Measurements from ENCODE around the gene MACROD2. TPM values are rescaled to one million over a fixed set of nuclear protein-coding genes. Genes with fewer than 3 reads are reported as not detected.
A peak's percentile ranks its signal among the peaks of the same experiment; 100 is the strongest.

MACROD2 gene
- total RNA-seq, 3 donors from 2014 or later, result 3.2 to 7.6 (median 6.4) TPM

DNA sequence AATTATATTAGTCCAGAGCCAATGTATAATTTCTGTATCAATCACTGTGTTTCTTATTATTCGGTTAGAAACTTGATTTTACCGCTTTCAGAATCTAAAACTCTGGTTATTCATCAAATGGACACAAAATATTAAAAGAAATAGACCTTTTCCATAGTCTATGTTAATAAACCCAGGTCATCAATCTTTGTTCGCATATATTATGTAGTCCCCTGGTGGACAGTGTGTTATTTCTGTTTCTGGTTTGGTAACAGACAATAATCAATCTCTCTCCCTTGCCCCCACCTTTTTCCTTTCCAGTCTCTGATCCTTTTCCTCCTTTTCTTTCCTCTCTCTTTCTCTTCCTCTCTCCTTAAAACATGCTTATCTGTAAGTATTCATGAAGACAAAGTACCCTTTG is 203.1 kb downstream of the MACROD2 start:
- H3K4me3 ChIP-seq, result no peak overlapping the region
- intact Hi-C loops (cut with DNase I, micrococcal nuclease), result no loop called here
- no peaks in the 10 kb centered on the region for H3K36me3 ChIP-seq (ENCODE audit: low read depth)
- no peaks in the 10 kb centered on the region for H3K9me3 ChIP-seq
- DNase-seq (no peak), ATAC-seq (no peak)
- no peak for TF ChIP-seq CTCF (IDR thresholded peaks at IDR 0.05)
- H3K4me1 ChIP-seq (ENCODE audit: low read depth), result no peaks in the 10 kb centered on the region

DNA sequence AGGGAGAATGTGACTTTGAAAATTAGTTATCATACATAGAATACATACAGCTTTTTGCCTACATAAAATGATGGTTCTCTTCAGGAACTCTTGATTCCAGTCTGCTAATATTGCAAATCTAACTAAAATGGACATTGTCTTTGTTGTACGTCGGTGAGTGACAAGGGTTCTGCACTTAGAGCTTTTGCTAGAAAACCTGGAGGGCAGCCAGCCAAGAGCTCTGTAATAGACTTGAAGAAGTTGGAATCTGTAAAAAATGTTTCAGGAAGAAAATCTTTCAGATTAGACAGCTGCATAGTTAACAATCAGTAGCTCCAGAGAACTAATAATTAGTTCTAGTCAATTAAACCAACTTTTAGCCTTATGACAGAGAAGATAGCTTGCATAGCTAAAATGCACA is 203.8 kb downstream of the MACROD2 start:
- intact Hi-C loops (cut with DNase I, micrococcal nuclease), result no loop called here
- ATAC-seq, result no peak

GRCh38 chr20:14203657-14204056 is 208.3 kb downstream of the MACROD2 start:
- Histone ChIP-seq H3K4me3 (no peak overlapping the region), H3K4me1 (ENCODE audit: low read depth) (no peaks in the 10 kb centered on the region), H3K9me3 (no peaks in the 10 kb centered on the region), H3K36me3 (ENCODE audit: low read depth) (no peaks in the 10 kb centered on the region)
- ATAC-seq, result no peak
- no peak for DNase-seq
- TF ChIP-seq CTCF (IDR thresholded peaks at IDR 0.05), result no peak
- intact Hi-C loops (cut with DNase I, micrococcal nuclease), result no loop called here

More for the DNA sequence above, 203.8 kb downstream of the MACROD2 start:
- DNase-seq, result no peak
- no peaks in the 10 kb centered on the region for H3K9me3 ChIP-seq
- H3K4me1 ChIP-seq (ENCODE audit: low read depth), result no peaks in the 10 kb centered on the region
- no peak overlapping the region for H3K4me3 ChIP-seq
- no peak for TF ChIP-seq CTCF (IDR thresholded peaks at IDR 0.05)
- no peaks in the 10 kb centered on the region for H3K36me3 ChIP-seq (ENCODE audit: low read depth)

DNA sequence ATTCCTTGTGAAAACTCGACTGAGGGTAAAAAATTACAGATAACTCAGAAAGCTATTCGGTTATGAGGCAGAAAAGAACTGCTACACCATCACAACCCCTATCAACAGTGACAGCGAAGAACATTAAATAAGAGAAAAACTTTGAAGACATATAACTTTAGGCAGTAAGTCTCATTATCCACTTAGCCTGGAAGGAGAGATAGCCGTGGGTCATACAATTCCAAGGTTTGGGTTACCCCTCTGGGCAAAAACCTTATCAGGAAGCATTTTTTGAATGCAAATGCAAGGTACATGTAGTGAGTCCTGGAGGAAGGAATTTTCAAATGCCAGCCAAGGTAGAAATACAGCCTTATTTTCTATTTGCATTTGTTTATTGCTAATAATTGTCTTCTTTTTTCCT is 212.3 kb downstream of the MACROD2 start:
- H3K4me3 ChIP-seq, result no peak overlapping the region
- H3K36me3 ChIP-seq (ENCODE audit: low read depth), result no peaks in the 10 kb centered on the region
- DNase-seq (no peak), ATAC-seq (no peak)
- TF ChIP-seq CTCF (IDR thresholded peaks at IDR 0.05), result no peak
- intact Hi-C loops (cut with DNase I, micrococcal nuclease), result no loop called here
- no peaks in the 10 kb centered on the region for H3K4me1 ChIP-seq (ENCODE audit: low read depth)
- H3K9me3 ChIP-seq, result no peaks in the 10 kb centered on the region

DNA sequence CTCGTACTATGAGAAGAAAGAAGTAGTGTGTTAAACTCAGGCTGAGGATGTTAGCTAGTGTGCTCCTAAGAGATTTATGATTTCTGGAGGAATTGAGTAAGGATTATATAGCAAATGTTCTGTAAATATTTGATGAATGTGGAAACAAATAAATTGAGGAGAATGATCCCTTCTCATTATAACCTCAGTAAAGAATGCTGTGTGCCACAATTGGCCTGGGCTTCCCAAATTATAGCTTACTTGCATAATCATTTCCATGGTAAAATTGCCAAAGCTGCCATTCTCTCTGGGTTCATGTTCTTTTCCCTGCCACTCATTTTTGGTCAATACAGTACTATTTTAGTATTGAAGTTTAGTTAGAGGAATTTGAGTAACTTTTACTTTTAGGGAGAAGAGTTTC is 213.6 kb downstream of the MACROD2 start:
- Histone ChIP-seq H3K36me3 (ENCODE audit: low read depth) (no peaks in the 10 kb centered on the region), H3K9me3 (no peaks in the 10 kb centered on the region), H3K4me1 (ENCODE audit: low read depth) (no peaks in the 10 kb centered on the region), H3K4me3 (no peak overlapping the region)
- DNase-seq (no peak), ATAC-seq (peak; percentile 22)
- no peak for TF ChIP-seq CTCF (IDR thresholded peaks at IDR 0.05)
- intact Hi-C loops (cut with DNase I, micrococcal nuclease), result no loop called here

GRCh38 chr20:14210146-14210545 is 214.8 kb downstream of the MACROD2 start:
- ATAC-seq (peak; percentile 83), DNase-seq (peak in 1 of 3 donors; percentile 17)
- H3K9me3 ChIP-seq, result no peaks in the 10 kb centered on the region
- intact Hi-C loops (cut with DNase I, micrococcal nuclease), result no loop called here
- H3K4me3 ChIP-seq, result no peak overlapping the region
- H3K4me1 ChIP-seq (ENCODE audit: low read depth), result no peaks in the 10 kb centered on the region
- TF ChIP-seq CTCF (IDR thresholded peaks at IDR 0.05), result no peak
- H3K36me3 ChIP-seq (ENCODE audit: low read depth), result no peaks in the 10 kb centered on the region
